Small intestine (tissue), 7 donors: ENCODE data around the gene ACOX2. TPM values are rescaled to one million over a fixed set of nuclear protein-coding genes. Genes with fewer than 3 reads are reported as not detected.

ENCODE experiments used
- DNase-seq, 2 donors: peaks; one replicate each; pipeline versions ENCODE4 v3.0.0 to v3.0.0-alpha.2; 2013
- FAIRE-seq: peaks from 2 replicates; lab custom pipeline; 2012; peaks lifted over from hg19 to GRCh38; lab: Jason Lieb, UNC
- H3K27ac ChIP-seq, 3 donors: one replicate each; pipeline ENCODE4 v1.5.1; 2013; ENCODE audit warnings: low read length in 2 of 3, mild to moderate bottlenecking in 2 of 3, control low read depth in 1 of 3, inconsistent platforms in 1 of 3, low read depth in 1 of 3, moderate library complexity in 1 of 3
- H3K27me3 ChIP-seq, 3 donors: one replicate each; pipeline ENCODE4 v1.6.1; 2013; ENCODE audit warnings: low read length in 3 of 3, inconsistent platforms in 1 of 3; ENCODE audit not compliant: control insufficient read depth in 3 of 3, insufficient read depth in 3 of 3
- H3K36me3 ChIP-seq, 3 donors: one replicate each; pipeline ENCODE4 v1.6.1; 2013; ENCODE audit warnings: low read length in 3 of 3, inconsistent platforms in 1 of 3, low read depth in 1 of 3, mild to moderate bottlenecking in 1 of 3, moderate library complexity in 1 of 3; ENCODE audit not compliant: control insufficient read depth in 3 of 3, insufficient read depth in 2 of 3
- H3K4me1 ChIP-seq, 3 donors: one replicate each; pipeline ENCODE4 v1.6.1; 2013; ENCODE audit warnings: low read length in 2 of 3, inconsistent platforms in 1 of 3, low read depth in 1 of 3, mild to moderate bottlenecking in 1 of 3, moderate library complexity in 1 of 3; ENCODE audit not compliant: control insufficient read depth in 3 of 3, insufficient read depth in 2 of 3
- H3K4me3 ChIP-seq, 3 donors: one replicate each; pipeline ENCODE4 v1.5.1; 2013; ENCODE audit warnings: low read length in 3 of 3, control low read depth in 1 of 3, inconsistent platforms in 1 of 3, low read depth in 1 of 3, mild to moderate bottlenecking in 1 of 3, moderate library complexity in 1 of 3
- H3K9me3 ChIP-seq, 2 donors: one replicate each; pipeline ENCODE4 v1.6.1; 2013; ENCODE audit warnings: low read depth in 1 of 2, low read length in 1 of 2; ENCODE audit not compliant: control insufficient read depth in 2 of 2, insufficient read depth in 1 of 2
- WGBS, 3 donors: extraction: QIAGEN DNeasy Blood & Tissue Kit; methylation state at CpG; one replicate each; pipeline ENCODE4 v1.1.7; 2013; 5-methylcytosine and 5-hydroxymethylcytosine counted together
- polyA plus RNA-seq, 4 donors: library from polyadenylated mRNA; stranded (reverse) in 3 of 4; unstranded in 1 of 4; fragments of 200-250 nt in 3 of 4; fragments of 120-200 nt in 1 of 4; gene quantifications; one replicate each; pipeline versions ENCODE4 v1.2.1 to v1.2.3, GENCODE V29; 2013
- donor health status: healthy with polysubstance abuse.
- donor health status: control.
- donor health status: control.
- donor health status: Bipolar disorder and iron deficiency.
- donor health status: healthy.

The ACOX2 gene
- polyA plus RNA-seq, 4 donors: 34.5 to 156 (median 89.0) TPM

GRCh38 chr3:58570851-58571250, 33.9 kb upstream of the ACOX2 start:
- no peaks in the 10 kb centered on the region for H3K27me3 ChIP-seq
- H3K27ac ChIP-seq: no peak overlapping the region
- peaks cover 0 to 10% (median 0%) of the 10 kb centered on the region in 3 donors for H3K4me1 ChIP-seq
- H3K9me3 ChIP-seq: peaks cover 0 to 7% of the 10 kb centered on the region in 2 donors
- FAIRE-seq (no peak), DNase-seq (no peak)
- WGBS, 3 donors: 86 to 89% (median 88%) methylated on average over 5 of the region's 5 CpGs
- H3K36me3 ChIP-seq: no peaks in the 10 kb centered on the region
- H3K4me3 ChIP-seq: no peak overlapping the region

- peaks cover 0 to 7% of the 10 kb centered on the region in 2 donors for H3K9me3 ChIP-seq
- H3K27me3 ChIP-seq: no peaks in the 10 kb centered on the region
- 83 to 92% (median 85%) methylated on average over 12 of the region's 12 CpGs for WGBS, 3 donors
- FAIRE-seq (no peak), DNase-seq (no peak)
- H3K27ac ChIP-seq: no peak overlapping the region
- H3K36me3 ChIP-seq: no peaks in the 10 kb centered on the region
- peaks cover 0 to 16% (median 0%) of the 10 kb centered on the region in 3 donors for H3K4me1 ChIP-seq
- no peak overlapping the region for H3K4me3 ChIP-seq
Observed at GRCh38 chr3:58569287-58570001, 32.5 kb upstream of the ACOX2 start.

- DNase-seq: peak; percentile 64 to 83
- WGBS, 3 donors: 27 to 31% (median 29%) methylated on average over 17 of the region's 17 CpGs
- Histone ChIP-seq H3K4me1 (peaks cover 0 to 17% (median 0%) of the 10 kb centered on the region in 3 donors), H3K9me3 (peaks cover 0 to 7% of the 10 kb centered on the region in 2 donors), H3K27me3 (no peaks in the 10 kb centered on the region), H3K27ac (no peak overlapping the region), H3K4me3 (no peak overlapping the region), H3K36me3 (no peaks in the 10 kb centered on the region)
- FAIRE-seq: no peak
Observed at GRCh38 chr3:58568572-58569286, 31.7 kb upstream of the ACOX2 start.

GRCh38 chr3:58567251-58567515, 30.2 kb upstream of the ACOX2 start:
- Histone ChIP-seq H3K4me3 (no peak overlapping the region), H3K36me3 (no peaks in the 10 kb centered on the region), H3K27me3 (no peaks in the 10 kb centered on the region), H3K9me3 (peaks cover 0 to 5% of the 10 kb centered on the region in 2 donors), H3K4me1 (peaks cover 0 to 17% (median 0%) of the 10 kb centered on the region in 3 donors), H3K27ac (no peak overlapping the region)
- FAIRE-seq (no peak), DNase-seq (no peak)
- WGBS, 3 donors: 83 to 94% (median 91%) methylated on average over 7 of the region's 7 CpGs

DNA sequence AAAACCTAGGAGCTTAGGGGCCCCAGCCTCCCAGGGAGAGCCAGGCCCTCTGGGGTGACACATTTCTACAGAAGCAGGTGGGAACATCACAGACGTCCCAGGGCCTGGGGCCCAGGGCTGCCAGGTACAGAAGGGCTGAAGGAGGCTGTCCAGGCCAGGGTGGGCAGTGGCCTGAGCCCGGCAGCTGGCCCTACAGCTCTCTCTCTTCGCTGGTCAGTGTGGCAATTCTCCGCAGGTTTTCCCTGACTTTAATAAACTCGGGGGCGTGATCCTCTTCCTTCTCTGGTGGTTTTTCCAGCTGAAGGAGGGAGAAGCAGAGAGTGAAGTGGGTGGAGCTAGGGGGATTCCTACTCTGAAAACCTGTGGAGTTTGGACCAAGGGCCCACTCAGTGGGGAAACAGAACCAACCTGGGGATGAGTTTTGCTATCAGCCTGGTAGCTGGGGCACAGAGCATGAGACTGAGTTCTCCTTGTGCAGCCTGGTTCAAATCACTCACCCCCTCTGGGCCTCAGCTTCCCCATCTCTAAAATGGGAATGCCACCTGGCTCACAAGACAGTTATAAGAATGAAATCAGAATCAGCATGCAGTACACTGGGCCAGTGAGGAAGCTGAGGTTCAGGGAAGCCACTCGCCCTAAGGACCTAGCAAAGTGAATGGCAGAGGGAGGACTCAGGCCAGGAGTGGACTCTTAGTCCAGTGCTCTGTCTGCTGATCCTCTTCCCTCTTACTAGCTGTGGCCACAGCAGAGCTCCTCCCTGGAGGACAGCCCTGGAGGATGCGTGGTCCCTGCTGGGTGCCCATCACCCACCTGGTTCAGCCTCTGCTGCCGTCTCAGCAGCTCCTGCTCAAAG, 29.6 kb upstream of the ACOX2 start:
- no peak overlapping the region for H3K4me3 ChIP-seq
- FAIRE-seq (no peak), DNase-seq (no peak)
- H3K36me3 ChIP-seq: no peaks in the 10 kb centered on the region
- 53 to 82% (median 68%) methylated on average over 8 to 9 of the region's 9 CpGs for whole genome bisulfite sequencing, 3 donors
- H3K9me3 ChIP-seq: peaks cover 0 to 2% of the 10 kb centered on the region in 2 donors
- peaks cover 0 to 17% (median 0%) of the 10 kb centered on the region in 3 donors for H3K4me1 ChIP-seq
- H3K27me3 ChIP-seq: no peaks in the 10 kb centered on the region
- no peak overlapping the region for H3K27ac ChIP-seq

DNA sequence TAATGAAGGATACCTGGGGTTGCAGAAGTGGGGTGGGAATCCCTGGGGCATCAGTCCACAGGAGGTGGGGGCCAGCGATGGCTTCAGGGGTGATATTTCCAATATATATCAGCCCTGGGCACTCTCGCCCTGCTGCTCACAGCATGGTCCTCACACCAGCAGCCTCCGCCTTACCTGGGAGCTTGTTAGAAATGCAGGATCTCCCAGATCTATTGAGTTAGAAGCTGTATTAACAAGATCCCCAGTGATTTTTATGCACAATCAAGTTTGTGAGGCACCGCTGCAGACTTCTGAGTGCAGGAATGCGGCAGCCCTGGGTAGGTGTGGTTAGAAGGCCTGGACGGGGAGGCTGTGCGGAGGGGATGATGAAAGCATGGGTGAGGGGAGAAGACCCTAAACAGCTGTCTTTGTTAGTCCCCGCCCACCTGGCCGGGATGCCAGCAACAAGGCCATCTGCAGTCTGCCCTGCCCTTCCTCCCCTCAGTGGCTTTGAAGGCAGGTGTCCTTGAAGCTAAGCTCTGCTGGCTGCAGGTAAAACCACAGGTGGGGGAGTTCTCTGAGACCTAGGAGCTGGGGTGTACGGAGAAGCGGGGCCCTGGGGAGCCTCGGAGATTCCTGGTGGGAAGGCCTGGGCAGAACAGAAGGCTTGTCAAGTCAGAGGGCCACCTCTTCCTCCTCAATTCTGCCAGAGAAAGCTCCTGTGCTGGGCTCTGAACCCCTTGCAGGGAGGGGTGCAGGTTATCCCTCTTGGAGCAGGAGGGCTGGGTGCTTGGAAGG, 28.8 kb upstream of the ACOX2 start:
- DNase-seq (peak in 1 of 2 donors; percentile 28), FAIRE-seq (no peak)
- no peaks in the 10 kb centered on the region for H3K36me3 ChIP-seq
- H3K4me3 ChIP-seq: no peak overlapping the region
- H3K27me3 ChIP-seq: no peaks in the 10 kb centered on the region
- peaks cover 0 to 17% (median 0%) of the 10 kb centered on the region in 3 donors for H3K4me1 ChIP-seq
- WGBS, 3 donors: 37 to 66% (median 56%) methylated on average over 11 to 12 of the region's 12 CpGs
- peak overlapping the region in 1 of 3 donors; percentile 14 for H3K27ac ChIP-seq
- no peaks in the 10 kb centered on the region for H3K9me3 ChIP-seq

DNA sequence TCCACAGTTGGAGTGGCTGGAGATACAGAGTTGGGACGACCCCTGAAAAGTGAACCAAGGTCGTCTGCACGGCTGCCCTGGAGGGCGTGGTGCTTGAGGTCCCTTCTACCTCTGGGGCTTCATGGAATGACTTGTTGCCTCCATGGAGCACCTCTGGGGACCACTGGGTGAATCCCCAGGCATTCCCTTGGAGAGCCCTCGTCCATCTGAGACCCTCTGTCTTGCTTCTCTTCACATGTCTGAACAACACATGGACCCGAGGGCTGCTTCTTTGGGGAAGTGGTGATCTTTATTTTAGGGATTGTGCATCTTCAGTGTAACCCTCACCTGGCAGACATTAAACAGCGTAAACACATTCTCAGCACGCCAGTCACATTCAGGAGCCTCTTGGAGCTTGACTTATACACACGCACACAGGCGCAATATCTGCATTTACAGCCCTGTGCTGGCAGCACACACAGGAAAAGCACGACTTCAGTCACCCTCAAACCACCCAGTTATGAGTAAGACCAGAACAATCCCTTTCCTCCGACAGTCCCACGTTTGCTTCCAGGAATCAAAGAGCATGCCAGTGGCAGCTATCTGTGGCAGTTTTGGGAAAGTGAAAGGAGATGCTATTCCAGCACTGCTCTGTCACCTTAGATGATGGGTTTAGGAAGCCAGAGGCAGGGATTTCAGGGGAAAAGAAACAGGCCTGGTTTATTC, 27.6 kb upstream of the ACOX2 start:
- FAIRE-seq: no peak

More for the DNA sequence above, 27.6 kb upstream of the ACOX2 start:
- Histone ChIP-seq H3K4me1 (peaks cover 0 to 17% (median 0%) of the 10 kb centered on the region in 3 donors), H3K27me3 (no peaks in the 10 kb centered on the region), H3K27ac (no peak overlapping the region), H3K36me3 (no peaks in the 10 kb centered on the region), H3K4me3 (no peak overlapping the region), H3K9me3 (no peaks in the 10 kb centered on the region)
- DNase-seq: peak; percentile 54 to 71
- WGBS, 3 donors: 33 to 58% (median 36%) methylated on average over 13 of the region's 13 CpGs
